H1 (cell line): Measurements from ENCODE around the gene CDH6. TPM values are rescaled to one million over a fixed set of nuclear protein-coding genes. Genes with fewer than 3 reads are reported as not detected.

ENCODE experiments used
- CTCF ChIA-PET: fragments of 300-600 bp; sonication (Branson Sonifier 250); formaldehyde crosslinking; loops from one replicate; lab custom pipeline; 2021; ENCODE audit not compliant: partially characterized antibody; lab: Charles Lee
- POLR2A ChIA-PET: fragments of 300-600 bp; sonication (Branson Sonifier 250); formaldehyde crosslinking; loops from one replicate; lab custom pipeline; 2021; ENCODE audit warnings: inconsistent platforms; ENCODE audit not compliant: partially characterized antibody; lab: Charles Lee
- DNase-seq, 2 experiments: peaks; one replicate each; pipeline versions ENCODE4 v3.0.0 to v3.0.0-alpha.2; 2010 to 2022; ENCODE audit warnings: low spot score in 2 of 2, low read depth in 1 of 2, mixed read lengths in 1 of 2
- FAIRE-seq: peaks from 2 replicates; lab custom pipeline; 2011; peaks lifted over from hg19 to GRCh38; lab: Jason Lieb, UNC
- H2AFZ ChIP-seq: 2 replicates; pipeline ENCODE4 v1.8.1; 2012; ENCODE audit warnings: low read length, inconsistent platforms
- H2AK5ac ChIP-seq: 2 replicates; pipeline ENCODE4 v1.6.1; 2013; ENCODE audit warnings: low read depth, low read length
- H2BK120ac ChIP-seq: replicated peaks from 2 replicates; pipeline ENCODE3; 2013; ENCODE audit warnings: low read depth, low read length, inconsistent platforms
- H2BK12ac ChIP-seq: 2 replicates; pipeline ENCODE4 v1.6.1; 2013; ENCODE audit warnings: low read depth, low read length
- H2BK15ac ChIP-seq: 2 replicates; pipeline ENCODE4 v1.6.1; 2013; ENCODE audit warnings: low read length
- H2BK20ac ChIP-seq: 2 replicates; pipeline ENCODE4 v1.6.1; 2013; ENCODE audit warnings: low read length
- H2BK5ac ChIP-seq: 2 replicates; pipeline ENCODE4 v1.6.1; 2013; ENCODE audit warnings: low read depth, low read length
- H3K14ac ChIP-seq: 2 replicates; pipeline ENCODE4 v1.6.1; 2013; ENCODE audit warnings: inconsistent platforms; ENCODE audit not compliant: insufficient read length
- H3K18ac ChIP-seq: 2 replicates; pipeline ENCODE4 v1.6.1; 2013; ENCODE audit warnings: low read length; ENCODE audit errors: extremely low read depth
- H3K23ac ChIP-seq: 2 replicates; pipeline ENCODE4 v1.6.1; 2013; ENCODE audit warnings: inconsistent platforms; ENCODE audit not compliant: insufficient read length
- H3K23me2 ChIP-seq: 2 replicates; pipeline ENCODE4 v1.6.1; 2013; ENCODE audit warnings: low read depth, low read length
- H3K27ac ChIP-seq: 2 replicates; pipeline ENCODE4 v1.6.1; 2011; ENCODE audit warnings: low read depth, low read length, inconsistent platforms
- H3K27me3 ChIP-seq, 4 experiments: replicated peaks in 1 of 4; 1 replicate in 1 of 4; 2 replicates in 3 of 4; pipeline versions ENCODE4 v1.6.1 to v1.8.1; 2011 to 2013; ENCODE audit warnings: low read length in 3 of 4, mild to moderate bottlenecking in 3 of 4, inconsistent platforms in 2 of 4, mixed read lengths in 2 of 4, moderate library complexity in 1 of 4; ENCODE audit not compliant: control insufficient read depth in 3 of 4, insufficient read depth in 3 of 4; ENCODE audit errors: extremely low read depth in 1 of 4
- H3K36me3 ChIP-seq, 4 experiments: 2 replicates each; pipeline versions ENCODE4 v1.6.1 to v1.8.1; 2011 to 2013; ENCODE audit warnings: mild to moderate bottlenecking in 4 of 4, low read length in 3 of 4, moderate library complexity in 2 of 4, control low read depth in 1 of 4, inconsistent platforms in 1 of 4; ENCODE audit not compliant: insufficient read depth in 4 of 4, control insufficient read depth in 2 of 4
- H3K4ac ChIP-seq: replicated peaks from 2 replicates; pipeline ENCODE3; 2013; ENCODE audit warnings: low read length, low read depth, mixed read lengths, inconsistent platforms; ENCODE audit not compliant: insufficient read length
- H3K4me1 ChIP-seq, 4 experiments: replicated peaks in 1 of 4; 1 replicate in 1 of 4; 2 replicates in 3 of 4; pipeline versions ENCODE4 v1.6.1 to v1.8.1; 2011 to 2013; ENCODE audit warnings: low read length in 3 of 4, inconsistent platforms in 2 of 4, mixed read lengths in 1 of 4; ENCODE audit not compliant: insufficient read depth in 4 of 4, control insufficient read depth in 3 of 4
- H3K4me2 ChIP-seq, 2 experiments: 2 replicates each; pipeline versions ENCODE4 v1.6.1 to v1.8.1; 2011 to 2013; ENCODE audit warnings: low read depth in 2 of 2, low read length in 2 of 2, control low read depth in 1 of 2, inconsistent platforms in 1 of 2, mild to moderate bottlenecking in 1 of 2; ENCODE audit not compliant: insufficient read depth in 1 of 2
- H3K4me3 ChIP-seq, 4 experiments: fragments of 200-600, 300-600 bp in 1 of 4; sonication (generic), shearing (Covaris generic), sonication (Bioruptor Twin) in 1 of 4; 2 replicates each; pipeline versions ENCODE4 v1.5.1 to v1.8.1; 2011 to 2016; ENCODE audit warnings: low read length in 4 of 4, low read depth in 3 of 4, control low read depth in 2 of 4, inconsistent platforms in 2 of 4, mild to moderate bottlenecking in 2 of 4, mixed read lengths in 1 of 4, moderate library complexity in 1 of 4; ENCODE audit not compliant: insufficient read depth in 2 of 4; ENCODE audit errors: extremely low read depth in 1 of 4
- H3K56ac ChIP-seq: replicated peaks from 2 replicates; pipeline ENCODE3; 2013; ENCODE audit warnings: low read depth, mild to moderate bottlenecking, mixed read lengths, low read length, inconsistent platforms; ENCODE audit not compliant: insufficient read length
- H3K79me1 ChIP-seq: 2 replicates; pipeline ENCODE4 v1.6.1; 2013; ENCODE audit warnings: low read depth, low read length, control low read depth
- H3K79me2 ChIP-seq, 2 experiments: 2 replicates each; pipeline versions ENCODE4 v1.6.1 to v1.8.1; 2012 to 2013; ENCODE audit warnings: low read length in 2 of 2, mild to moderate bottlenecking in 2 of 2, inconsistent platforms in 1 of 2; ENCODE audit not compliant: insufficient read depth in 2 of 2, control insufficient read depth in 1 of 2
- H3K9ac ChIP-seq, 4 experiments: replicated peaks in 1 of 4; 1 replicate in 1 of 4; 2 replicates in 3 of 4; pipeline versions ENCODE4 v1.6.1 to v1.8.1; 2011 to 2013; ENCODE audit warnings: low read depth in 3 of 4, low read length in 3 of 4, control low read depth in 2 of 4, mild to moderate bottlenecking in 2 of 4, moderate library complexity in 2 of 4, inconsistent platforms in 1 of 4; ENCODE audit errors: extremely low read depth in 1 of 4
- H3K9me3 ChIP-seq, 2 experiments: 2 replicates each; pipeline versions ENCODE4 v1.6.1 to v1.8.1; 2012 to 2013; ENCODE audit warnings: mild to moderate bottlenecking in 2 of 2, moderate library complexity in 2 of 2, control low read depth in 1 of 2, inconsistent platforms in 1 of 2, low read depth in 1 of 2, low read length in 1 of 2, mixed read lengths in 1 of 2; ENCODE audit not compliant: insufficient read depth in 2 of 2
- H4K20me1 ChIP-seq, 2 experiments: replicated peaks in 1 of 2; 2 replicates each; pipeline versions ENCODE3 to v1.8.1; 2011 to 2013; ENCODE audit warnings: inconsistent platforms in 2 of 2, low read length in 2 of 2, mild to moderate bottlenecking in 1 of 2; ENCODE audit not compliant: insufficient read depth in 2 of 2, control insufficient read depth in 1 of 2
- H4K5ac ChIP-seq: 2 replicates; pipeline ENCODE4 v1.6.1; 2013; ENCODE audit warnings: low read length, low read depth, mixed read lengths, inconsistent platforms; ENCODE audit not compliant: insufficient read length
- H4K8ac ChIP-seq: 2 replicates; pipeline ENCODE4 v1.8.0; 2013; ENCODE audit warnings: mild to moderate bottlenecking, moderate library complexity, low read length, inconsistent platforms; ENCODE audit not compliant: insufficient read depth; ENCODE audit errors: extremely low read depth
- H4K91ac ChIP-seq: replicated peaks from 2 replicates; pipeline ENCODE3; 2013; ENCODE audit warnings: low read length, mixed read lengths, inconsistent platforms; ENCODE audit not compliant: insufficient read length
- EP300 ChIP-seq, 2 experiments: IDR thresholded peaks; 1 replicate in 1 of 2; 2 replicates in 1 of 2; pipeline ENCODE4 v1.6.1; 2011 to 2012; ENCODE audit warnings: low read depth in 2 of 2, low read length in 2 of 2, mild to moderate bottlenecking in 2 of 2, borderline replicate concordance in 1 of 2, inconsistent platforms in 1 of 2, moderate library complexity in 1 of 2
- JUND ChIP-seq: IDR thresholded peaks from 2 replicates; pipeline ENCODE4 v1.6.1; 2011; ENCODE audit warnings: mild to moderate bottlenecking, improper control_type of control experiment, low read length
- KDM4A ChIP-seq: IDR thresholded peaks from one replicate; pipeline ENCODE4 v1.7.1; 2012; ENCODE audit warnings: low read depth, mild to moderate bottlenecking, moderate library complexity, low read length, inconsistent platforms; ENCODE audit not compliant: severe bottlenecking
- NRF1 ChIP-seq: IDR thresholded peaks from 2 replicates; pipeline ENCODE4 v1.6.1; 2011; ENCODE audit warnings: mild to moderate bottlenecking, low read depth, low read length, improper control_type of control experiment
- POU5F1 ChIP-seq: IDR thresholded peaks from 2 replicates; pipeline ENCODE4 v1.6.1; 2011; ENCODE audit warnings: low read depth, mild to moderate bottlenecking, low read length, moderate library complexity
- RNF2 ChIP-seq: fragments of 200-900, 300-1000 bp; sonication (generic); IDR thresholded peaks from 2 replicates; pipeline ENCODE4 v1.7.1; 2016; ENCODE audit warnings: borderline replicate concordance, low read depth, mild to moderate bottlenecking, antibody characterized with exemption, low read length; ENCODE audit not compliant: poor library complexity, severe bottlenecking; ENCODE audit errors: missing control alignments
- SAP30 ChIP-seq: fragments of 300-600 bp; sonication (generic); IDR thresholded peaks from 2 replicates; pipeline ENCODE4 v1.7.1; 2012; ENCODE audit warnings: low read length, moderate library complexity, mild to moderate bottlenecking, inconsistent platforms; ENCODE audit not compliant: insufficient read depth, insufficient replicate concordance
- SIX5 ChIP-seq: IDR thresholded peaks from 2 replicates; pipeline ENCODE4 v1.6.1; 2011; ENCODE audit warnings: mild to moderate bottlenecking, low read depth, low read length
- SRF ChIP-seq: IDR thresholded peaks from 2 replicates; pipeline ENCODE4 v1.6.1; 2011; ENCODE audit warnings: mild to moderate bottlenecking, low read depth, low read length, moderate library complexity
- TEAD4 ChIP-seq: IDR thresholded peaks from 2 replicates; pipeline ENCODE4 v1.6.1; 2012; ENCODE audit warnings: low read depth, low read length, inconsistent platforms, mixed read lengths
- WGBS, 2 experiments: shearing (Covaris generic) in 1 of 2; methylation state at CpG; one replicate each; pipeline versions ENCODE4 v1.1.6 to v1.1.7; 2013 to 2015; ENCODE audit warnings: low lambda C conversion rate in 2 of 2, mixed read lengths in 2 of 2, inconsistent platforms in 1 of 2, low coverage in 1 of 2, missing lambda C conversion rate in 1 of 2; ENCODE audit not compliant: insufficient replicate concordance in 2 of 2, insufficient coverage in 1 of 2, insufficient read length in 1 of 2; ENCODE audit errors: extremely low coverage in 1 of 2, missing lambda C conversion rate in 1 of 2; 5-methylcytosine and 5-hydroxymethylcytosine counted together
- polyA plus RNA-seq, 7 experiments: library from polyadenylated mRNA; depleted of rRNA in 3 of 7; stranded (reverse) in 5 of 7; unstranded in 2 of 7; fragments of >200 nt in 5 of 7; fragments of 200-250 nt in 2 of 7; gene quantifications; 1 replicate in 5 of 7; 2 replicates in 1 of 7; 4 replicates in 1 of 7; pipeline versions ENCODE4 v1.2.1 to v1.2.3, GENCODE V29; 2011 to 2013; ENCODE audit warnings: missing spikeins in 2 of 7, mixed read lengths in 2 of 7
- total RNA-seq: library from RNA; stranded (reverse); fragmentation: NEBNext Ultra II Directional; extraction: Animal tissue kit (Norgen Biotek cat#: 25700); gene quantifications from 2 replicates; pipeline ENCODE4 v1.2.1, GENCODE V29; 2021

CDH6 gene
- total and polyA plus RNA-seq, 2 of the 8 experiments (the other 6 are each of a cell fraction or from before 2014, with no cell fraction given) = 1.4 to 1.9 TPM

DNA sequence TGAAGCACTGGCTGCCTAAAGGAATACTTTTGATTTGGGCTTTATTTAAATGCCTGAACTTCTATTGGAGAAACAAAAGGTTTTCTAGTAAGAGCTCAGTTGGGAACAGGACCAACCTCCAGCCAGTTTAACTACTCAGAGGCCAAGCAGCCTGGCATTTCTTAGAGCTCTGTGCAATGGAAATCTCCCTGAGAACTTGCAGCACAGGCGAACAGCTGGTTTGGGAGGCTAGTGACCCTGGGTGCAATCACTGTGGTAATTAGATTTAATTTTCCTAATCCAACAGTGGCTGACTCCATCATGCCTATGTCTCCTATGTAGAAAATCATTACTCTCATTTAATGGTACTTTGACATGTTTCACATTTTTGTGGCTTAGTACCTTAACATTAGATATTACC is 1.0 kb upstream of the CDH6 start:
- H4K5ac ChIP-seq = no peak overlapping the region
- no peak overlapping the region for H2AK5ac ChIP-seq
- H3K23me2 ChIP-seq = peaks cover 8% of the 10 kb centered on the region; the same call in 1 of the 2 replicates
- H2AFZ ChIP-seq = no peak overlapping the region
- TF ChIP-seq EP300 (IDR thresholded peaks at IDR 0.05; ENCODE audit: borderline replicate concordance in 1 of 2, low read depth in 2 of 2, low read length in 2 of 2) (no peak), SRF (no peak), NRF1 (no peak), KDM4A (no peak), SIX5 (no peak), SAP30 (no peak), TEAD4 (no peak), POU5F1 (no peak), RNF2 (no peak), JUND (no peak)
- no peak overlapping the region for H2BK12ac ChIP-seq
- ChIA-PET POLR2A (no interaction called here), CTCF (interaction anchor here (0.9 to 2.7 kb wide), 5 partner anchors 17 to 56 kb away, joined by 3 to 8 read pairs (median 3); no protein-coding TSS in a partner anchor)
- H3K56ac ChIP-seq = no peak overlapping the region
- WGBS, 2 experiments = 92% methylated on average over 1 of the region's 1 CpG; no CpG with 5 or more reads in 1 of the 2 experiments
- no peak overlapping the region for H3K4me3 ChIP-seq
- H3K27ac ChIP-seq = no peak overlapping the region
- H4K91ac ChIP-seq = no peak overlapping the region
- no peaks in the 10 kb centered on the region for H3K79me1 ChIP-seq
- no peaks in the 10 kb centered on the region for H3K79me2 ChIP-seq
- peaks cover 20 to 32% (median 28%) of the 10 kb centered on the region in 4 experiments for H3K27me3 ChIP-seq
- no peak overlapping the region for H3K9ac ChIP-seq
- H2BK120ac ChIP-seq = no peak overlapping the region
- no peak overlapping the region for H3K14ac ChIP-seq
- H3K4me1 ChIP-seq = peaks cover 4 to 10% (median 5%) of the 10 kb centered on the region in 4 experiments; a peak in 4 of 7 replicates
- H3K36me3 ChIP-seq = no peaks in the 10 kb centered on the region
- H3K4me2 ChIP-seq = peak overlapping the region in 1 of 2 experiments; percentile 94; a peak in 1 of 4 replicates
- DNase-seq = no peak
- FAIRE-seq = no peak
- H3K9me3 ChIP-seq = no peaks in the 10 kb centered on the region
- no peak overlapping the region for H3K4ac ChIP-seq
- no peak overlapping the region for H2BK20ac ChIP-seq
- no peak overlapping the region for H3K23ac ChIP-seq
- H2BK5ac ChIP-seq = no peak overlapping the region
- no peak overlapping the region for H3K18ac ChIP-seq
- peaks cover 0 to 2% of the 10 kb centered on the region in 2 experiments for H4K20me1 ChIP-seq
- H4K8ac ChIP-seq = no peak overlapping the region
- H2BK15ac ChIP-seq = no peak overlapping the region
